GM11168 (cell line): Measurements from ENCODE around the gene RRP9.

ENCODE experiments used
- in situ Hi-C: fragments of 300-500 bp; cut with MboI; formaldehyde crosslinking; loops from one replicate; pipeline ENCODE4 v1.12.0; 2022; ENCODE audit warnings: low sequenced_read_pairs; ENCODE audit not compliant: unreplicated experiment

The RRP9 gene

GRCh38 chr3:51958603-51959521, 17.2 kb upstream of the RRP9 start:
- in situ Hi-C loops, result no loop called here

DNA sequence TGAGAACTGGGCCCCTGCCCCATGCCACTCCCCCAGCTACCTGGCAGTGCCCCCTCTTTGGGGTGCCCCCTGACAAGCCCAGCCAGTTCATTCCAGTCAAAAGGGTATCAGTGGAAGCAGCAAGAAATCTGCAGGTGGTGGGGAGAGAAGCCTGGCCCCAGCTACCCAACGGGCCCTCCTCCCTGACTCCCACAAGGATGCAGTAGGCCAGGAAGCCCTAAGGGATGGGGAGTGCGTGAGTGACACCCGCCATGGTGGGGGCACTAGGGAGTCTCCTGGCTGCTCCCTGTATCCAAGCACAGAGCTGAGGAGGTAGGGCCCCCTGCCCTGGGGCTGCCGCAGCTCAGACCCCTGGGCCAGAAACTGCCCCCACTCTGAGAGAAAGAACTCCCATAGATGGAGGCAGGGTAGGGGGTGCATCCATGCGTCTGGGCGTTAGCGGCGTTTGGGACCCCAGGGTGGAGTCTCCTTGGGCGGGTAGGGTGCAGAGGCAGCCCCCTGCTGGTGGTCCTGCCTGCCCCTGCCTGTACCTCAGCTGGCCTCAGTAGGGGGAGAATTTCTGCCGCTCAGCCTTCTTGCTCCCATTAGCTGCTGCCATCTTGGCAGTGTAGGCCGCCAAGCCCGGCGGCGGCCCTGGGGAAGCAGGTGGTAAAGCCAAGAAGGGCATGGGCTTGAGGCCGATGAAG, 16.0 kb upstream of the RRP9 start:
- in situ Hi-C loops, result no loop called here

DNA sequence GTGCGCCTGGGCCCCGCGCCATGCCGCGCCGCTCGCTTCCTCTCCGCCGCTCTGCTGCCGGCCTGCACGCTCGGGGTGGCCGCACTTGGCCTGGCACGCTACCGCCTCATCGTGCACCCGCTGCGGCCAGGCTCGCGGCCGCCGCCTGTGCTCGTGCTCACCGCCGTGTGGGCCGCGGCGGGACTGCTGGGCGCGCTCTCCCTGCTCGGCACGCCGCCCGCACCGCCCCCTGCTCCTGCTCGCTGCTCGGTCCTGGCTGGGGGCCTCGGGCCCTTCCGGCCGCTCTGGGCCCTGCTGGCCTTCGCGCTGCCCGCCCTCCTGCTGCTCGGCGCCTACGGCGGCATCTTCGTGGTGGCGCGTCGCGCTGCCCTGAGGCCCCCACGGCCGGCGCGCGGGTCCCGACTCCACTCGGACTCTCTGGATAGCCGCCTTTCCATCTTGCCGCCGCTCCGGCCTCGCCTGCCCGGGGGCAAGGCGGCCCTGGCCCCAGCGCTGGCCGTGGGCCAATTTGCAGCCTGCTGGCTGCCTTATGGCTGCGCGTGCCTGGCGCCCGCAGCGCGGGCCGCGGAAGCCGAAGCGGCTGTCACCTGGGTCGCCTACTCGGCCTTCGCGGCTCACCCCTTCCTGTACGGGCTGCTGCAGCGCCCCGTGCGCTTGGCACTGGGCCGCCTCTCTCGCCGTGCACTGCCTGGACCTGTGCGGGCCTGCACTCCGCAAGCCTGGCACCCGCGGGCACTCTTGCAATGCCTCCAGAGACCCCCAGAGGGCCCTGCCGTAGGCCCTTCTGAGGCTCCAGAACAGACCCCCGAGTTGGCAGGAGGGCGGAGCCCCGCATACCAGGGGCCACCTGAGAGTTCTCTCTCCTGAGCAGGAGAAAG, 14.4 kb upstream of the RRP9 start:
- in situ Hi-C loops, result no loop called here

DNA sequence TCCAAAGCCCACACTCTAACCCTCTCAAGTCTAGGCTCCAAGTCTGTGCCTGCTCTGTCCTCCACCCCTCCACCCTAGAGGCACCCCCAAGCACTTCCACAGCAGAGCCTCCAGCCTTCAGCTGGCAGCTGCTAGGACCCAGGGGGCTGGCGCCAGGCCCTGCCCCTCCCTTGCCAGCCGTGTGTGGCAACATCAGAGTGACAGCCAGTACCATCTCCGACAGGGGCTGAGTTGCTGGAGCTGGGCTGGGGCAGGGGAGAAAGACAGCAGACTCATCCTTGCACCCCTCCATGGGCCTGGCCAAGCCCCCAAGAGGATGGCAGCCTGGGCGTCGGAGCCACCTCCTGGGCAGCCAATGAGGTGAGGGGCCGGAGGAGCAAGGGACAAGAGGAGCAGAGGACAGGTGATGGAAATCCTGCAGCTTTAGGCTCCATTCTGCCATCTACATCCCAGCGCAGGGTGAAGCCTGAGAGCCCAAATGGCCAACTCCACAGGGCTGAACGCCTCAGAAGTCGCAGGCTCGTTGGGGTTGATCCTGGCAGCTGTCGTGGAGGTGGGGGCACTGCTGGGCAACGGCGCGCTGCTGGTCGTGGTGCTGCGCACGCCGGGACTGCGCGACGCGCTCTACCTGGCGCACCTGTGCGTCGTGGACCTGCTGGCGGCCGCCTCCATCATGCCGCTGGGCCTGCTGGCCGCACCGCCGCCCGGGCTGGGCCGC, 13.6 kb upstream of the RRP9 start, which contains the start of gene GPR62:
TSS of gene GPR62 (plus strand) at position 207 of the 718 bp plus-strand sequence. CDS start at position 479, 272 bp downstream.
- in situ Hi-C loops, result no loop called here

GRCh38 chr3:51954713-51955112, 13.0 kb upstream of the RRP9 start:
- in situ Hi-C loops, result no loop called here

GRCh38 chr3:51954105-51954504, 12.4 kb upstream of the RRP9 start:
- in situ Hi-C loops, result no loop called here

DNA sequence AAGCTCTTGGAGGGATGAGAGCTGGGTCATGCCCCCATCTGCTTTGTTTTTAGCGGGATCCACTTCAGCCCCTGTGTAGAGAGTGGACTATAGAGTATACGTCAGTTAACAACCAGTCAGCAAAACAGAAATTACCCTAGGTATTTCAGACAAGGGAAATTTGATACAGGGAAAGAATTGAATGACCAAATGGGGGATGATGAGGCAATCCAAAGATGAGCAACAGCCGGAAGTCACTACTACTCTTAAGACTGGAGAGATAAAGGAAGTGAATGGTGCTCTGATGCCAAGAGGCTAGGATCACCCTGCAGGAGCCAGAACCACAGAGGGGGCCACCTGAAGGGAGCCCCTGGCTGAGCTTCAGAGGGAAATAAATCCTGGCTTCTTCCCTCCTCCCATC, 11.7 kb upstream of the RRP9 start:
- in situ Hi-C loops, result no loop called here

DNA sequence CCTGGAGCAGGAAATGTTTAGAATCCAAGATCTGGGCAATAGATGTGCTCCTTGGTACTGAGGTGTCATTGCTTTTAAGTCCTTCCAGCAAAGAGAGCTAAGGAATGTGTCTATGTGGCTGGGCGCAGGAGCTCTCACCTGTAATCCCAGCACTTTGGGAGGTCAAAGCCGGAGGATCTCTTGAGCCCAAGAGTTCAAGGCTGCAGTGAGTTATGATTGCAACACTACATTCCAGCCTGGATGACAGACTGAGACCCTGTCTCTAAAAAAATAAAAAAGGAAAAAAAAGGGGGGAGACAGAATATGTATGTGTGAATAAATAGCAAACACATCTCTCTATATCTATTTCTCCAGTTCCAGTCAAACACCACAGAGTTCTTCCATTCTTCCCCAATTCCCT, 9.2 kb upstream of the RRP9 start:
- in situ Hi-C loops, result no loop called here

GRCh38 chr3:51949121-51949520, 7.4 kb upstream of the RRP9 start:
- in situ Hi-C loops, result no loop called here

DNA sequence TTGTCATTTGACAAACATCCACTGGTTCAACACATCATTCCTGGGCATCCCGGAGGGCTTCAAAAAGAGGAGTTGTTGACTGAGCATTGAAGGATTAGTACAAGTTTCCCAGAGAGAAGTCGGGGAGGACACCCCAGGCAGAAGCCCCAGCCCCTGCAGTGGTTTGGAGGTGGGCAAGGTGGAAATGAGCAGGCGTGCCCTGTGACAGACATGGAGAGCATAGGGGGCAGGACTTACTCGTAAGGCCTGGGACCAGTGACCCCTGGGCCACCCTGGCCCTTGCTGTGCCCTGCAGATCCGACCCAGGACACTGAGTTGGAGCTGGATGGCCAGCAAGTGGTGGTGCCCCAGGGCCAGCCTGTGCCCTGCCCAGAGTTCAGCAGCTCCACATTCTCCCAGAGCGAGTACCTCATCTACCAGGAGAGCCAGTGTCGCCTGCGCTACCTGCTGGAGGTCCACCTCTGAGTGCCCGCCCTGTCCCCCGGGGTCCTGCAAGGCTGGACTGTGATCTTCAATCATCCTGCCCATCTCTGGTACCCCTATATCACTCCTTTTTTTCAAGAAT, 6.4 kb upstream of the RRP9 start:
- in situ Hi-C loops, result no loop called here

- in situ Hi-C loops, result no loop called here
These were observed 5.7 kb upstream of the RRP9 start for GRCh38 chr3:51947215-51947900.

- in situ Hi-C loops, result no loop called here
These were observed 5.1 kb upstream of the RRP9 start for GRCh38 chr3:51946796-51947195.

- in situ Hi-C loops, result no loop called here
These were observed 4.4 kb upstream of the RRP9 start for GRCh38 chr3:51945926-51946705.

GRCh38 chr3:51945031-51945840, 3.5 kb upstream of the RRP9 start:
- in situ Hi-C loops, result no loop called here

GRCh38 chr3:51944451-51945021, 2.8 kb upstream of the RRP9 start:
- in situ Hi-C loops, result no loop called here

GRCh38 chr3:51943451-51944391, 2.0 kb upstream of the RRP9 start:
- in situ Hi-C loops, result no loop called here
